Activated CD4-positive, alpha-beta memory T cell treated with anti-CD3 and anti-CD28 coated beads, Interleukin-2, amount 10 ng/mL, durations not matched to agents 7 days and 5 days (primary cell): ENCODE data around the gene SKAP1. TPM values are rescaled to one million over a fixed set of nuclear protein-coding genes. Genes with fewer than 3 reads are reported as not detected.

ENCODE experiments used
- CTCF ChIA-PET: fragments of 350-600 bp; sonication (Branson Sonifier 250); formaldehyde crosslinking; loops from one replicate; lab custom pipeline; 2021; ENCODE audit warnings: antibody characterized with exemption, inconsistent platforms; lab: Charles Lee
- POLR2A ChIA-PET: fragments of 350-600 bp; sonication (Branson Sonifier 250); formaldehyde crosslinking; loops from one replicate; lab custom pipeline; 2021; ENCODE audit warnings: antibody characterized with exemption; lab: Charles Lee
- DNase-seq: peaks from one replicate; pipeline ENCODE4 v3.0.0-alpha.2; 2020
- H3K27ac Mint-ChIP-seq: one replicate; pipeline ENCODE4 v1.8.0; 2021; ENCODE audit warnings: mild to moderate bottlenecking, mixed read lengths
- H3K27me3 Mint-ChIP-seq: one replicate; pipeline ENCODE4 v1.8.0; 2021; ENCODE audit warnings: mixed read lengths
- H3K36me3 Mint-ChIP-seq: one replicate; pipeline ENCODE4 v1.8.0; 2021; ENCODE audit warnings: low read depth, mixed read lengths
- H3K4me1 Mint-ChIP-seq: one replicate; pipeline ENCODE4 v1.8.0; 2021; ENCODE audit warnings: mixed read lengths
- H3K4me3 Mint-ChIP-seq: one replicate; pipeline ENCODE4 v1.8.0; 2021; ENCODE audit warnings: mild to moderate bottlenecking, mixed read lengths
- H3K9me3 Mint-ChIP-seq: one replicate; pipeline ENCODE4 v1.8.0; 2021; ENCODE audit warnings: mixed read lengths
- total RNA-seq, 2 experiments: library from RNA; stranded (reverse); gene quantifications; one replicate each; pipeline ENCODE4 v1.2.3, GENCODE V29; 2021

Gene SKAP1
- total RNA-seq, 2 experiments from 2014 or later, result 132 to 133 TPM

- DNase-seq, result no peak
- ChIA-PET POLR2A (interaction anchor here (5.0 to 8.2 kb wide), 2 partner anchors 10 to 13 kb away, joined by 138 to 141 read pairs; partner anchors contain the start of gene SKAP1), CTCF (interaction anchor here (1.5 kb wide), 1 partner anchor 9 kb away, joined by 5 read pairs; no protein-coding TSS in a partner anchor)
- peaks cover 15% of the 10 kb centered on the region for H3K36me3 Mint-ChIP-seq
- peaks cover 3% of the 10 kb centered on the region for H3K9me3 Mint-ChIP-seq
- H3K4me3 Mint-ChIP-seq, result no peak overlapping the region
- H3K4me1 Mint-ChIP-seq, result peaks cover 76% of the 10 kb centered on the region
- H3K27ac Mint-ChIP-seq, result peak overlapping the region; percentile 70
- no peaks in the 10 kb centered on the region for H3K27me3 Mint-ChIP-seq
Observed at GRCh38 chr17:48443712-48444111, 13.7 kb upstream of the SKAP1 start.

GRCh38 chr17:48442819-48443218 is 12.8 kb upstream of the SKAP1 start:
- Mint-ChIP-seq H3K36me3 (peaks cover 15% of the 10 kb centered on the region), H3K9me3 (peaks cover 3% of the 10 kb centered on the region), H3K27ac (peak overlapping the region; percentile 97), H3K4me1 (peaks cover 85% of the 10 kb centered on the region), H3K4me3 (peak overlapping the region; percentile 31), H3K27me3 (no peaks in the 10 kb centered on the region)
- CTCF ChIA-PET, result interaction anchor here (0.8 to 2.6 kb wide), 3 partner anchors 10 to 50 kb away, joined by 3 to 8 read pairs (median 5); no protein-coding TSS in a partner anchor
- DNase-seq, result no peak
- POLR2A ChIA-PET, result interaction anchor here (5.0 to 8.2 kb wide), 2 partner anchors 11 to 12 kb away, joined by 138 to 141 read pairs; partner anchors contain the start of gene SKAP1

- CTCF ChIA-PET, result interaction anchor here (1.0 to 2.9 kb wide), 5 partner anchors 11 to 50 kb away, joined by 3 to 18 read pairs (median 5); no protein-coding TSS in a partner anchor
- peaks cover 4% of the 10 kb centered on the region for H3K9me3 Mint-ChIP-seq
- no peak for DNase-seq
- peaks cover 92% of the 10 kb centered on the region for H3K4me1 Mint-ChIP-seq
- H3K36me3 Mint-ChIP-seq, result peaks cover 16% of the 10 kb centered on the region
- POLR2A ChIA-PET, result interaction anchor here (1.0 to 8.2 kb wide), 8 partner anchors 11 to 118 kb away, joined by 3 to 141 read pairs (median 4); partner anchors contain the start of gene SKAP1
- H3K27ac Mint-ChIP-seq, result peak overlapping the region; percentile 97
- H3K4me3 Mint-ChIP-seq, result peak overlapping the region; percentile 54
- H3K27me3 Mint-ChIP-seq, result no peaks in the 10 kb centered on the region
Observed at GRCh38 chr17:48441862-48442261, 11.8 kb upstream of the SKAP1 start.

GRCh38 chr17:48441231-48441711 is 11.3 kb upstream of the SKAP1 start:
- H3K27me3 Mint-ChIP-seq, result no peaks in the 10 kb centered on the region
- peaks cover 9% of the 10 kb centered on the region for H3K9me3 Mint-ChIP-seq
- POLR2A ChIA-PET, result interaction anchor here (0.8 to 8.2 kb wide), 9 partner anchors 11 to 118 kb away, joined by 3 to 141 read pairs (median 4); partner anchors contain the start of gene SKAP1
- peaks cover 93% of the 10 kb centered on the region for H3K4me1 Mint-ChIP-seq
- DNase-seq, result peak; percentile 61
- peak overlapping the region; percentile 97 for H3K27ac Mint-ChIP-seq
- peaks cover 22% of the 10 kb centered on the region for H3K36me3 Mint-ChIP-seq
- CTCF ChIA-PET, result interaction anchor here (1.0 to 2.9 kb wide), 5 partner anchors 12 to 50 kb away, joined by 3 to 18 read pairs (median 5); no protein-coding TSS in a partner anchor
- H3K4me3 Mint-ChIP-seq, result peak overlapping the region; percentile 54

GRCh38 chr17:48440669-48441068 is 10.7 kb upstream of the SKAP1 start:
- peak overlapping the region; percentile 97 for H3K27ac Mint-ChIP-seq

GRCh38 chr17:48439875-48440505 is 10.0 kb upstream of the SKAP1 start:
- peaks cover 82% of the 10 kb centered on the region for H3K4me1 Mint-ChIP-seq

More at GRCh38 chr17:48440669-48441068, 10.7 kb upstream of the SKAP1 start:
- H3K36me3 Mint-ChIP-seq, result peaks cover 23% of the 10 kb centered on the region
- DNase-seq, result no peak
- ChIA-PET POLR2A (interaction anchor here (0.8 to 8.2 kb wide), 10 partner anchors 10 to 119 kb away, joined by 3 to 141 read pairs (median 4); partner anchors contain the start of gene SKAP1), CTCF (interaction anchor here (1.2 to 2.9 kb wide), 7 partner anchors 12 to 423 kb away, joined by 4 to 18 read pairs (median 5); partner anchors contain the start of gene HOXB5)
- H3K4me1 Mint-ChIP-seq, result peaks cover 89% of the 10 kb centered on the region
- peaks cover 9% of the 10 kb centered on the region for H3K9me3 Mint-ChIP-seq
- H3K4me3 Mint-ChIP-seq, result peak overlapping the region; percentile 54
- H3K27me3 Mint-ChIP-seq, result no peaks in the 10 kb centered on the region

GRCh38 chr17:48439110-48439850 is 9.3 kb upstream of the SKAP1 start:
- H3K4me1 Mint-ChIP-seq, result peaks cover 75% of the 10 kb centered on the region
- H3K4me3 Mint-ChIP-seq, result no peak overlapping the region
- H3K36me3 Mint-ChIP-seq, result peaks cover 23% of the 10 kb centered on the region
- POLR2A ChIA-PET, result interaction anchor here (0.7 to 8.2 kb wide), 11 partner anchors 9 to 144 kb away, joined by 3 to 141 read pairs (median 3); partner anchors contain the start of gene SKAP1
- H3K9me3 Mint-ChIP-seq, result peaks cover 9% of the 10 kb centered on the region
- peak overlapping the region; percentile 97 for H3K27ac Mint-ChIP-seq
- no peaks in the 10 kb centered on the region for H3K27me3 Mint-ChIP-seq
- DNase-seq, result no peak
- CTCF ChIA-PET, result interaction anchor here (0.6 to 2.9 kb wide), 9 partner anchors 8 to 422 kb away, joined by 3 to 18 read pairs (median 4); partner anchors contain the start of gene HOXB5

More at GRCh38 chr17:48439875-48440505, 10.0 kb upstream of the SKAP1 start:
- Mint-ChIP-seq H3K27me3 (no peaks in the 10 kb centered on the region), H3K4me3 (peak overlapping the region; percentile 54), H3K27ac (peak overlapping the region; percentile 97), H3K36me3 (peaks cover 23% of the 10 kb centered on the region), H3K9me3 (peaks cover 9% of the 10 kb centered on the region)
- ChIA-PET POLR2A (interaction anchor here (0.7 to 8.2 kb wide), 10 partner anchors 9 to 144 kb away, joined by 3 to 141 read pairs (median 4); partner anchors contain the start of gene SKAP1), CTCF (interaction anchor here (0.6 to 2.9 kb wide), 10 partner anchors 9 to 422 kb away, joined by 3 to 18 read pairs (median 4); partner anchors contain the start of gene HOXB5)
- DNase-seq, result peak; percentile 66

- no peak for DNase-seq
- Mint-ChIP-seq H3K27me3 (no peaks in the 10 kb centered on the region), H3K27ac (peak overlapping the region; percentile 47), H3K4me1 (peaks cover 70% of the 10 kb centered on the region), H3K36me3 (peaks cover 23% of the 10 kb centered on the region), H3K9me3 (peaks cover 9% of the 10 kb centered on the region), H3K4me3 (no peak overlapping the region)
- CTCF ChIA-PET, result interaction anchor here (1.8 to 2.2 kb wide), 2 partner anchors 19 to 25 kb away, joined by 6 to 9 read pairs; no protein-coding TSS in a partner anchor
- POLR2A ChIA-PET, result interaction anchor here (0.9 to 8.2 kb wide), 8 partner anchors 8 to 143 kb away, joined by 3 to 141 read pairs (median 6); partner anchors contain the start of gene SKAP1
Observed at GRCh38 chr17:48438516-48439061, 8.6 kb upstream of the SKAP1 start.

- H3K9me3 Mint-ChIP-seq, result peaks cover 6% of the 10 kb centered on the region
- DNase-seq, result no peak
- POLR2A ChIA-PET, result interaction anchor here (1.0 to 6.3 kb wide), 3 partner anchors 8 to 41 kb away, joined by 3 to 141 read pairs (median 18); no protein-coding TSS in a partner anchor
- CTCF ChIA-PET, result no interaction called here
- no peak overlapping the region for H3K4me3 Mint-ChIP-seq
- no peaks in the 10 kb centered on the region for H3K27me3 Mint-ChIP-seq
- peaks cover 18% of the 10 kb centered on the region for H3K36me3 Mint-ChIP-seq
- no peak overlapping the region for H3K27ac Mint-ChIP-seq
- peaks cover 46% of the 10 kb centered on the region for H3K4me1 Mint-ChIP-seq
Observed at GRCh38 chr17:48433896-48434295, 3.9 kb upstream of the SKAP1 start.

GRCh38 chr17:48432820-48433775 is 3.1 kb upstream of the SKAP1 start:
- peaks cover 6% of the 10 kb centered on the region for H3K9me3 Mint-ChIP-seq
- H3K36me3 Mint-ChIP-seq, result peaks cover 23% of the 10 kb centered on the region
- no peak for DNase-seq
- H3K27me3 Mint-ChIP-seq, result no peaks in the 10 kb centered on the region
- ChIA-PET POLR2A (interaction anchor here (1.0 to 6.3 kb wide), 3 partner anchors 9 to 40 kb away, joined by 3 to 141 read pairs (median 18); no protein-coding TSS in a partner anchor), CTCF (no interaction called here)
- H3K4me1 Mint-ChIP-seq, result peaks cover 38% of the 10 kb centered on the region
- no peak overlapping the region for H3K27ac Mint-ChIP-seq
- H3K4me3 Mint-ChIP-seq, result no peak overlapping the region
